DOHH2 (cell line): Measurements from ENCODE around the gene GOLGA2.

ENCODE experiments used
- H3F3A ChIP-seq: fragments of 200-600 bp; sonication (generic), shearing (Covaris generic); 2 replicates; pipeline ENCODE4 v1.6.0; 2016; ENCODE audit warnings: antibody characterized with exemption, mild to moderate bottlenecking; ENCODE audit not compliant: control insufficient read depth, insufficient read depth
- H3K27ac ChIP-seq: fragments of 200-600 bp; sonication (generic); 2 replicates; pipeline ENCODE4 v1.5.1; 2014; ENCODE audit warnings: low read depth, mild to moderate bottlenecking, low read length, moderate library complexity
- H3K27me3 ChIP-seq: fragments of 200-600 bp; sonication (generic); 2 replicates; pipeline ENCODE4 v1.6.1; 2014; ENCODE audit warnings: mild to moderate bottlenecking, low read length, mixed read lengths; ENCODE audit not compliant: control insufficient read depth
- H3K36me3 ChIP-seq: fragments of 200-600 bp; sonication (generic); 2 replicates; pipeline ENCODE4 v1.6.1; 2014; ENCODE audit warnings: mild to moderate bottlenecking, low read length, moderate library complexity, mixed read lengths; ENCODE audit not compliant: control insufficient read depth
- H3K4me1 ChIP-seq: fragments of 200-600 bp; sonication (generic); 2 replicates; pipeline ENCODE4 v1.6.1; 2014; ENCODE audit warnings: mild to moderate bottlenecking, low read length, mixed read lengths; ENCODE audit not compliant: control insufficient read depth
- H3K4me2 ChIP-seq: fragments of 200-600 bp; sonication (generic); 2 replicates; pipeline ENCODE4 v1.6.0; 2014; ENCODE audit warnings: mild to moderate bottlenecking, low read length, moderate library complexity
- H3K4me3 ChIP-seq: fragments of 200-600 bp; sonication (generic); 2 replicates; pipeline ENCODE4 v1.5.1; 2014; ENCODE audit warnings: mild to moderate bottlenecking, low read length, mixed read lengths
- H3K79me2 ChIP-seq: fragments of 200-600 bp; sonication (generic); 2 replicates; pipeline ENCODE4 v1.6.1; 2014; ENCODE audit warnings: mild to moderate bottlenecking, low read length, mixed read lengths; ENCODE audit not compliant: control insufficient read depth
- H3K9me2 ChIP-seq: fragments of 200-600 bp; sonication (generic); replicated peaks from 2 replicates; pipeline ENCODE4 v1.6.1; 2014; ENCODE audit warnings: mild to moderate bottlenecking, low read length, mixed read lengths; ENCODE audit not compliant: control insufficient read depth
- H3K9me3 ChIP-seq: fragments of 200-600 bp; sonication (generic); 2 replicates; pipeline ENCODE4 v1.6.1; 2014; ENCODE audit warnings: antibody characterized with exemption, low read length, mixed read lengths; ENCODE audit not compliant: control insufficient read depth, insufficient read depth
- H4K20me1 ChIP-seq: fragments of 200-600 bp; sonication (generic); 2 replicates; pipeline ENCODE4 v1.6.0; 2014; ENCODE audit warnings: low read depth, mild to moderate bottlenecking, antibody characterized with exemption, low read length, moderate library complexity; ENCODE audit not compliant: control insufficient read depth, insufficient read depth
- CTCF ChIP-seq: fragments of 200-600 bp; sonication (generic); IDR thresholded peaks from one replicate; pipeline ENCODE4 v1.5.1; 2014; ENCODE audit warnings: antibody characterized with exemption, mild to moderate bottlenecking, low read depth, low read length; ENCODE audit not compliant: poor library complexity, severe bottlenecking
- EZH2phosphoT487 ChIP-seq: fragments of 200-600 bp; sonication (generic); IDR thresholded peaks from 2 replicates; pipeline ENCODE4 v1.6.1; 2017; ENCODE audit warnings: borderline replicate concordance, mild to moderate bottlenecking, antibody characterized with exemption, low read length, moderate library complexity, mixed read lengths

Gene GOLGA2

GRCh38 chr9:128250839-128251731 lies 24.7 kb downstream of the GOLGA2 start:
- Histone ChIP-seq H3K4me2 (peak overlapping the region; percentile 73), H3K27ac (no peak overlapping the region), H3F3A (no peaks in the 10 kb centered on the region), H3K9me3 (no peaks in the 10 kb centered on the region), H4K20me1 (no peaks in the 10 kb centered on the region; the same call in 1 of the 2 replicates), H3K27me3 (peaks cover 35% of the 10 kb centered on the region), H3K79me2 (no peaks in the 10 kb centered on the region), H3K4me1 (peaks cover 22% of the 10 kb centered on the region), H3K9me2 (no peaks in the 10 kb centered on the region), H3K36me3 (no peaks in the 10 kb centered on the region), H3K4me3 (peak overlapping the region; percentile 63)
- TF ChIP-seq CTCF: no peak

GRCh38 chr9:128249908-128250838 lies 25.6 kb downstream of the GOLGA2 start:
- H3K27me3 ChIP-seq: peaks cover 35% of the 10 kb centered on the region
- no peaks in the 10 kb centered on the region for H3K36me3 ChIP-seq
- H3K9me3 ChIP-seq: no peaks in the 10 kb centered on the region
- peak overlapping the region; percentile 73 for H3K4me2 ChIP-seq
- no peaks in the 10 kb centered on the region for H3F3A ChIP-seq
- peaks cover 28% of the 10 kb centered on the region for H3K4me1 ChIP-seq
- H3K79me2 ChIP-seq: no peaks in the 10 kb centered on the region
- no peak overlapping the region for H3K27ac ChIP-seq
- no peaks in the 10 kb centered on the region; the same call in 1 of the 2 replicates for H4K20me1 ChIP-seq
- no peaks in the 10 kb centered on the region for H3K9me2 ChIP-seq
- TF ChIP-seq CTCF (no peak), EZH2phosphoT487 (no peak)
- peak overlapping the region; percentile 64 for H3K4me3 ChIP-seq

DNA sequence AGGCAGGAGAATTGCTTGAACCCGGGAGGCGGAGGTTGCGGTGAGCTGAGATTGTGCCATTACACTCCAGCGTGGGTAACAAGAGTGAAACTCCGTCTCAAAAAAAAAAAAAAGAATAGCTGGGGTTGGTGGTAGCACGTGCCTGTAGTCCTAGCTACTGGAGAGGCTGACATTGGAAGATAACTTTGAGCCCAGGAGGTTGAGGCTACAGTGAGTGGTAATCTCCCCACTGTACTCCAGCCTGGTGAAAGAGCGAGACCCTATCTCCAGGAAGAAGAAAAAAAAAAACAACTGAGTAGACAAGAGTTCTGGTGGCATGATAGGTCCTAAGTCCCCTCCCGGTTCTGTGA lies 26.3 kb downstream of the GOLGA2 start:
- no peaks in the 10 kb centered on the region for H3K9me2 ChIP-seq
- peaks cover 35% of the 10 kb centered on the region for H3K27me3 ChIP-seq
- H3F3A ChIP-seq: no peaks in the 10 kb centered on the region
- no peak overlapping the region; the same call in 1 of the 2 replicates for H3K4me3 ChIP-seq
- TF ChIP-seq CTCF: no peak
- no peak for TF ChIP-seq EZH2phosphoT487
- H3K4me1 ChIP-seq: peaks cover 31% of the 10 kb centered on the region
- H3K4me2 ChIP-seq: peak overlapping the region; percentile 73; the same call in 1 of the 2 replicates
- H3K9me3 ChIP-seq: no peaks in the 10 kb centered on the region
- no peaks in the 10 kb centered on the region for H3K36me3 ChIP-seq
- H3K27ac ChIP-seq: no peak overlapping the region
- H4K20me1 ChIP-seq: no peaks in the 10 kb centered on the region
- no peaks in the 10 kb centered on the region for H3K79me2 ChIP-seq
